Mononuclear cell (primary cell): ENCODE measurements around the gene SEC22C. TPM values are rescaled to one million over a fixed set of nuclear protein-coding genes. Genes with fewer than 3 reads are reported as not detected.

ENCODE experiments used
- H3K27me3 ChIP-seq: 2 replicates; pipeline ENCODE4 v1.6.0; 2011; ENCODE audit warnings: low read length, control low read depth; ENCODE audit not compliant: insufficient read depth
- H3K4me1 ChIP-seq: 2 replicates; pipeline ENCODE4 v1.5.1; 2011; ENCODE audit warnings: mild to moderate bottlenecking, low read length, control low read depth; ENCODE audit not compliant: insufficient read depth
- H3K4me3 ChIP-seq: 2 replicates; pipeline ENCODE4 v1.5.1; 2011; ENCODE audit warnings: mild to moderate bottlenecking, low read length, moderate library complexity
- H3K9me3 ChIP-seq: 2 replicates; pipeline ENCODE4 v1.5.1; 2011; ENCODE audit warnings: low read depth, mild to moderate bottlenecking, control low read depth, low read length
- total RNA-seq: library from RNA; depleted of rRNA; stranded (reverse); fragments of >200 nt; gene quantifications from one replicate; pipeline ENCODE4 v1.2.3, GENCODE V29; 2012

Gene SEC22C
- total RNA-seq, 1 donor = 75.0 TPM

DNA sequence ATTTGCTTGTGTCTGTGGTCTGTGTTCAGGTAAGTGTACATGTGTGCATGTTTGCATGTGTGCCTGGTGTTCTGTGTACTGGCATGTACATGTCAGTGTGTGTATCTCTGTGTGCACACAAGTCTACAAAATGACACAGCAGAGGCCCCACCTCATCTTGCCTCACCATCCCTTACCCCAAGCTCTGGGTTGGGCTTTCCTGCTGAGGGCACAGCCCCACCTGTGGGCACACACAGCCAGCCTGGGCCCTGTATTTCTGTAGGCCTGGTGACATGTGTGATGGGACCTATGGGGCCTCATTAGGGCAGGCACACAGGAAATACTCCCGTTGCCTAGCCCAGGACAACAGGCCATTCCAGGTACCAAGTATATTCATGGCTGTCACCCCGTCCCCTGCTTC lies 65.8 kb downstream of the SEC22C start:
- Histone ChIP-seq H3K4me3 (no peak overlapping the region), H3K27me3 (no peaks in the 10 kb centered on the region), H3K4me1 (peaks cover 41% of the 10 kb centered on the region), H3K9me3 (no peaks in the 10 kb centered on the region)

DNA sequence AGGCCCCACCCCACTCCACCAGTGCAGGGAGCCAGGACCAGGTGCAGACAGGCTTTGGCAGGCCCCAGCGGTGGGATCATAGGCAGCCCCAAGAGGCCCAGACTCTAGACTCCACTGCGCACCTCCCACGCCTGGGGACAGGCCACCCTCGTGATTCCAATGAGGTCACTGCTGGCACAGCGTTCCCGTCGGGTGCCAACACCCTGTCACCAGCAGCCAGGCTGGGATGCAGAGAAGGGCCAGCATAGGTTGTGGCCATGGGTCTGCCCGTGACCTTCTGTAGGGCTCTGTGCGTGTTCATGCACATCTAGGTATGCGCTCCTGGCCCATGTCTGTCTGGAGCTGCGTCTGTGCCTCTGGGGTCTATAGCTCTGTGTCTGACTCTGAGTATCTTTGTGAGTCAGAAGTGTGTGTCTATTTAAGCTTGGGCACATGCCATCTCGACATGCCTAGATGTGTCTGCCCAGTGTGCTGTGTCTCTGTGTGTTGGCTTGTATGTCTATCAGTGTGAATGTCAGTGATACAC lies 66.3 kb downstream of the SEC22C start:
- Histone ChIP-seq H3K4me3 (no peak overlapping the region), H3K4me1 (peaks cover 41% of the 10 kb centered on the region), H3K9me3 (no peaks in the 10 kb centered on the region), H3K27me3 (no peaks in the 10 kb centered on the region)

DNA sequence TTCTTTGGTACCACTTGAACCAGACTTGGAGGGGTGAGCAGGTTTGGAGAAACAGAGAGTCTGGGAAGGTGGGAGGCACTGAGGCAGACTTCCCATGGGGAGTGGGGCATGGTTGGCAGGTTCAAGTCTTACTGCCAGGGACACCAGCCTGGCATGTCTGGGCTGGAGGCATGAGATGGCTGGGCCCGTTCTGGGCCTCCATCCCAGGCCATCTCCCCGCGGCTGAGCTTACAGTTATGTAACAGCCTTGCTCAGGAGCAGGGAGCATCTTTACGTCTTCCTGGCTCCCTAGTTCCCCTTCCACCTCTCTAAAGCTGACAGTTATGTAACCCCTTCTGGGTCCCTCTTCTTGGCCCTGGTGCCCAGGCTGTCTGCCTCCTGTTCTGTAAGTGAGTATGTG lies 66.9 kb downstream of the SEC22C start:
- no peak overlapping the region for H3K4me3 ChIP-seq
- H3K4me1 ChIP-seq = peaks cover 40% of the 10 kb centered on the region

DNA sequence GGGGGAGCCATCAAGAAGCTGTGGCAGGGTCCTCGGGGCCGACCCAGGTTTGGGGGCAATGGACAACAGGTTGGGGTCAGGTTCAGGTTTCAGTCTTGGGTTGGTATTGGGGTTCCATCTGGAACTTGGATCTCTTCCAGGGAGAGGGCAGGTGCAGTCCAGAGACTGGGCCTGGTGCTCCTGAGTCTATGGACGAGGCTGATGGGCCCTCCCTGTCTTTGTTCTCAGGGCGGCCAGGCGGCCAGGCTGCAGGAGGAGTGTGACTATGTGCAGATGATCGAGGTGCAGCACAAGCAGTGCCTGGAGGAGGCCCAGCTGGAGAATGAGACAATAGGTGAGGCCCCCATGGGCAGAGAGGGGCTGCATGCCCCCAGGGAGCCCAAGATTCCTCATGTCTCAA lies 68.2 kb downstream of the SEC22C start:
- Histone ChIP-seq H3K27me3 (no peaks in the 10 kb centered on the region), H3K4me3 (no peak overlapping the region), H3K9me3 (no peaks in the 10 kb centered on the region), H3K4me1 (peaks cover 31% of the 10 kb centered on the region)

More for the DNA sequence above, 66.9 kb downstream of the SEC22C start:
- Histone ChIP-seq H3K9me3 (no peaks in the 10 kb centered on the region), H3K27me3 (no peaks in the 10 kb centered on the region)

DNA sequence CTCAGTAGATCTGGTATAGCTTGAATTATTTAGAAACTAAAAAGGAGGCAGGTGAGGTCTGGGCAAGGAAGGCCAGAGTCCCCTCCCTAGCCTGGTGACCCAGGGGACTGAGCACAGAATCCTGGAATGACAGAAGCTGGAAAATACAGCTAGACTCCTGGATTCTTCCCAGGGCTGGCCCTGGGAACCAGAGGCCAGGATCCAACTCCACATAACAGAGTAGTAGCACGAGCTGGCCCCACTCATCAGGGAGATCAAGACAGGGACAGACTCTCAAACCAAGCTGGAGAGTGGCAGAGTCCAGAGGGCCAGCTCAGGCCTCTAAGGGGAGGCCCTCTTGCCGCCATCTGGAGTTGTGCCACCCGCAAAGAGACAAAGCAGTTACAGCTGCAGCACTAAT lies 68.6 kb downstream of the SEC22C start:
- peaks cover 35% of the 10 kb centered on the region for H3K4me1 ChIP-seq
- H3K27me3 ChIP-seq = no peaks in the 10 kb centered on the region
- no peak overlapping the region for H3K4me3 ChIP-seq
- no peaks in the 10 kb centered on the region for H3K9me3 ChIP-seq

DNA sequence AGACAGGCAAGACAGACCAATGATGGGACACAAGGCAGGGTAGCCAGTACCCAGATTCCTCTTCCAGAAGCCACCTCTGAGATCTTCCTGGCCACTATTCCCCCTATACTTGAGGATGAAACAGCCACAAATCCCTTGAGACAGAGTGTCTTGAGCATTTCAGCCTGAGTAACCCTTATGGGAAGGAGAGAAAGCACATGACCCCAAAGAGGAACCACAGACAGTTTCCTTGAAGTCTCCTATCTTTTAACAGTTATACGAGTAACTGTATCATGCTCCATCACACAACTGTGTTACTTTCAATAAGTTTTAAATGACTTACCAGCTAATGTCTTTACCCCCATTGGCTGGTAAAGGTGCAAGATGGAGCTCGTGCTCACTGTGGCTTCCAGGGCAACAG lies 70.0 kb downstream of the SEC22C start:
- no peaks in the 10 kb centered on the region for H3K9me3 ChIP-seq
- peaks cover 47% of the 10 kb centered on the region for H3K4me1 ChIP-seq
- no peak overlapping the region for H3K4me3 ChIP-seq
- H3K27me3 ChIP-seq = no peaks in the 10 kb centered on the region

DNA sequence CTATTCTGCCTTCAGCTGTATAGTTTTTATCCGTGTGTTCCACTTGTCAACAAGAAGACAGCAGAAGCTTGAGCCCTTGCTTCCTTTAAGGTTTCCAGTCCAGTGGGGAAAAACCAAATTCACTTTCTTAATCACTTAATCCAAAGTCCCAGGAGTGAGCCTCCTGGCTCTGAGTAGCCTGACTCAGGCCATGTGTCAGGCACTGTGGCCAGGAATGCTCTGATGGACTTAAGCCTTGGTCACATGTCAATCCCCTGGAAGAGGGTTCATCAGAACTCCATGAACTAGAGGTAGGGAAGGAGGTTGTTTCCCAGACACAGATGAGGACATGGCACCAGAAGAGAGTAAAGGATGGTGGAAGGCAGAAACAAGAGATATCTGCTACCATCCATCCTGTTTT lies 70.6 kb downstream of the SEC22C start:
- H3K9me3 ChIP-seq = no peaks in the 10 kb centered on the region
- peaks cover 47% of the 10 kb centered on the region for H3K4me1 ChIP-seq
- H3K4me3 ChIP-seq = no peak overlapping the region
- no peaks in the 10 kb centered on the region for H3K27me3 ChIP-seq

DNA sequence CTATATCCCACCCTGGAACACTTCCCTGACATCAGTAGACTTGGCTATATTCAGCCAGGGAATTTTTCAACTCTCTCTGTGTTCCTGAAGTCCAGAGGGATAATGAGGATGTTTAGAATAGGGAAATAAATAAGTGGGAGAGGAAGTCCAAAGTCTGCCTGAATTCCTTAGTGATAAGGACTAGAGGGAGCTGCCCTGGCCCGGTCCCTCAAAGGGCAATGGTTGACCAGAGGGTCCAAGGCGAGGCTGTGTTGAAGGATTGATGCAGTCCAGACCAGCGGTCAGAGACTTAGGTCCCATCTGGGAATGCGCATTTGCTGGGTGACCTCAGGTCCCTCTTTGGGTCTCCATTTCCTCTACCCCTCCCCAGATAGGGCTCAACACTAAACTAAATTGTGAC lies 71.4 kb downstream of the SEC22C start:
- no peaks in the 10 kb centered on the region for H3K9me3 ChIP-seq

DNA sequence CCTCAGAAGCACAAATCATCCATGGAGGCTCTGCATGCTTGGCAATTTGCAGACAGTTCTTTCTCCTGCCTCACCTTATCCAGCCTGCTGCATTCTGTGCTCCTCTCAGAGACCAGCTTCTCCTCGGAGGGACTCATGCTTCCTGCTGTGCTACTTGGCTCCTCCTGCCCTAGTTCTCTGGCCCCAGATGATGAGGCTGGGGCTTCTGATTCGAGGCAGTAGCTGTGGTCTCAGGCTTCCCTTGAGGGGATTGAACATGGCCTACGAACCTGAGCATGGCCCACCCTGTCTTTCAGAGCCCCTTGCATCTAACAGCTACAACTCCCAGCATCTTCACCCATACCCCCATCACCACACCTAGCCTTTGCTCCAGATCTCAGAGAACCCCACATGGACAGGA lies 72.7 kb downstream of the SEC22C start:
- Histone ChIP-seq H3K4me3 (no peak overlapping the region), H3K9me3 (no peaks in the 10 kb centered on the region), H3K27me3 (no peaks in the 10 kb centered on the region), H3K4me1 (peaks cover 59% of the 10 kb centered on the region)

More for the DNA sequence above, 71.4 kb downstream of the SEC22C start:
- Histone ChIP-seq H3K4me3 (no peak overlapping the region), H3K27me3 (no peaks in the 10 kb centered on the region), H3K4me1 (peaks cover 55% of the 10 kb centered on the region)

DNA sequence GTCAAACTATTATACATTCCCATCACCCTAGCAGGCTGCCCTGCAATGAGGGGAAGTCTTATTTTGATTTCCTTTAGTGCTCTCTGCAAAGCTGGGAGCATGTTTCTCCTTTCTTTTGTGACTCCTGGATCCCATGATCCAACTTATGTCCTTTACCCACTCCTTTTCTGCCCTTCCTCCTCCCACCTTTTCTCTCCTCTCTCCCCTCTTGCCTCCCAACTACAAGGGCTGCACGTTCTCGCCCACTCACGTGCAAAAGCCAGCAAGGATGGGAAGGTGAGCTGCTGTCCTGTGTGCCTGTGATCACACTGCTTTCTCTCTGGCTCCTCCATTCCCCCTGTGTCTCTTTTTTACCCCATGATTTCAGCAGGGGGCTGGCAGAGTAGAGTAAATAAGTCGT lies 73.2 kb downstream of the SEC22C start:
- H3K27me3 ChIP-seq = no peaks in the 10 kb centered on the region
- H3K9me3 ChIP-seq = no peaks in the 10 kb centered on the region
- H3K4me1 ChIP-seq = peaks cover 64% of the 10 kb centered on the region
- H3K4me3 ChIP-seq = no peak overlapping the region

DNA sequence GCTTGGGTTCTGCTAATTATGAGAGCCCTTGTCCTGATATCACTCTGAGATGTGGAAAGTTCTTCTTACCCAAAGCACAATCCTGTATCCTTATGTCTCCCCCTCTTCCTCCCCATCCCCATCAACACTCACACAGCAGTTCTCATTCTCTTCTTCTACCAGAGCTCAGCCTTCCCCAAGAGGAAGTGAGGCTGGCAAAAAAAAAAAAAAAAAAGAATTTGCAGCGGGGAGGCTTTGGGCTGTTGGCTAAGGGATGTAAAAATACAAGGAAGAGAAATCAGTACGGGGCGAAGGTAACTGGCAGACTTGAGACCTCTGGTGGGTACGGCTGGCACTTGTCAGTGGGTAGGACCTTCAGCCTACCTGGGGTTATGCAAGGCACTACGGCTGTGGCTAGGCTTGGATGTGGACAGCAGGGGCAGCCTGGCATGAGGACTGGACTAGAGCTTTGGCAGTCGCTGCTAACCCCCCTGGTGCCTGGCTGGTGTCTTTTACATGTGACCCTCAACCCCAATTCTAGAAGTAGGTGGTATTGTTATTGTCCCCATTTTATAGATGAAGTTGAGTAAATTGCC lies 73.9 kb downstream of the SEC22C start:
- H3K4me1 ChIP-seq = peaks cover 71% of the 10 kb centered on the region
- H3K4me3 ChIP-seq = no peak overlapping the region
- no peaks in the 10 kb centered on the region for H3K27me3 ChIP-seq
- no peaks in the 10 kb centered on the region for H3K9me3 ChIP-seq

DNA sequence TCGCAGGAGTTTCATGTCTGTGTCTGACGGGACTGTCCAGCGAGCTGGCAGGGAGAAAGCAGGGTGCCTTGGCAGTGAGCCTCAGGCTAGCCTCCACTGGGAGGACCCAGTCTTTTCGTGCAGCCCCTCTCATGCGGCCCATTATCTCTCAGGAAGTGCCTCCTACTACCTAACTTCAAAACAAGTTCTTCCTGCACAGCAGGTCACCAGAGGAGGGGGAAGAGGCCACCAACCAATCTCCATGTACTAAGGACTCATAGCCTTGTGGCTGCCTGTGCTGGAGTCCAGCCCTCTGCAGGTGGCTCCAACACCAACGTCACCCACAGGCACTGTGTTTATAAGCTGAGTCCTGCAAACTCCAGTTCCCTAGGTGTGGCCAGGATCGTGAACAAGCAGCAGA lies 74.5 kb downstream of the SEC22C start:
- Histone ChIP-seq H3K9me3 (no peaks in the 10 kb centered on the region), H3K4me1 (peaks cover 72% of the 10 kb centered on the region), H3K27me3 (no peaks in the 10 kb centered on the region), H3K4me3 (no peak overlapping the region)

DNA sequence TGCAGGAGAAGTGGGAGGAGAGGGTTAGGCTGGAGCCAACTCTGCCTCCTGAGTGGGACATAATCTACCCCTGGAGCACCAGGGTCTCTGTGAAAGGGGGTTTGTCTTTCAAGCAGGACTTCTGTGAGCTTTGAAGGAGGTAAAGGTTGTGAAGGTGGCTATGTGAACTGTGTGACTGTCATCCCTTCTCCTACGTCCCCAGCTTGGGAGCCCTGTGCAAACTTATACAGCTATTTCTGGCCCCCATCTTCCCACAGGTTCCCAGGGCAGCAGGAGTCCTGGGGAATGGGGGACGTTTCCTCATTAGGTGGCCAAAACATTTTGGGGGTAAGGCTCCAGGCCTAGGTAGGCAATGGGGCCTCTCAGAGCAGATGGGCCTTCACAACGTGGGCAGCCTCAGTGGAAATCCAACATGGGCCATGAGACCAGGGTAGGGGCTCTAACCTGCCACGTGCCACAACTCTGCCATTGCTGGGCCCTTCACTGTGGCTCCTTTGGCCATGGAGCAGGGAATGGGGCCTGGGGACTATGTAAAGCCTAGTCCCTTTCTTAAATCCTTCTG lies 75.8 kb downstream of the SEC22C start:
- Histone ChIP-seq H3K27me3 (peaks cover 11% of the 10 kb centered on the region), H3K4me1 (peaks cover 69% of the 10 kb centered on the region), H3K9me3 (no peaks in the 10 kb centered on the region), H3K4me3 (no peak overlapping the region)

DNA sequence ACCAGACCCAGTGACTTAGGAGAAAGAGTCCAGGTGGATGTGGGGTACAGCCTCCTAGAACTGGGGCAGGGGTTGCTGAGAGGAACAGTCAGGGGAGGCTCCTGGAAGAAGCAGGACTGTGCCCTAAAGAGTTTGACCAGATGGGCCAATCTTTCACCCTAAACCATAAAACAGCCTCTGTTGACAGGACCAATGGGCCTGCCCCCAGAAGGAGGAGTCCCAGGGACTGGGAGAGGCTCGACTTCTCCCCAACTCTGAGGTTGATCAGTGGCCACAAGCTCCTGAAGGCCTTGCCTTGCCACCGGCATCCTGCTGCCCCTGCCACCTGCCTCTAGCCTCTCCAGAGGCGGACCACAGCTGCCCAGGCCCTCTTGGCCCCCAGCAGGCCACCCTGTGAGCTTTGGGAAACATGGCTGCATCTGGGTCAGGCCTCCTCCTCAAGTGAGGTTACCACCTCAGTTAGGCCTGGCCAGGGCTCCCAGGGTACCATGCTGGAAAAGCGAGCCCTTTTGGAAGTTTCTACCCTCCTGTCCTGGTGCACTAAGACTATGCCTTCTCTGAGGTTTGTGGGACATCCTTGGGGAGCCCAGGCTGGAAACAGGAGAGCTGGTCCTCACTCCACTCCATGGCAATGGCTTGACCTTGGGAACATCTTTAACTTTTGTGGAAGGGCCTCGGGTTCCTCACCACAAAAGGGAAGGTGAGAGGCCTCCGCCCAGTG lies 76.5 kb downstream of the SEC22C start:
- no peak overlapping the region for H3K4me3 ChIP-seq
- peaks cover 63% of the 10 kb centered on the region for H3K4me1 ChIP-seq
- no peaks in the 10 kb centered on the region for H3K9me3 ChIP-seq
- peaks cover 17% of the 10 kb centered on the region for H3K27me3 ChIP-seq

DNA sequence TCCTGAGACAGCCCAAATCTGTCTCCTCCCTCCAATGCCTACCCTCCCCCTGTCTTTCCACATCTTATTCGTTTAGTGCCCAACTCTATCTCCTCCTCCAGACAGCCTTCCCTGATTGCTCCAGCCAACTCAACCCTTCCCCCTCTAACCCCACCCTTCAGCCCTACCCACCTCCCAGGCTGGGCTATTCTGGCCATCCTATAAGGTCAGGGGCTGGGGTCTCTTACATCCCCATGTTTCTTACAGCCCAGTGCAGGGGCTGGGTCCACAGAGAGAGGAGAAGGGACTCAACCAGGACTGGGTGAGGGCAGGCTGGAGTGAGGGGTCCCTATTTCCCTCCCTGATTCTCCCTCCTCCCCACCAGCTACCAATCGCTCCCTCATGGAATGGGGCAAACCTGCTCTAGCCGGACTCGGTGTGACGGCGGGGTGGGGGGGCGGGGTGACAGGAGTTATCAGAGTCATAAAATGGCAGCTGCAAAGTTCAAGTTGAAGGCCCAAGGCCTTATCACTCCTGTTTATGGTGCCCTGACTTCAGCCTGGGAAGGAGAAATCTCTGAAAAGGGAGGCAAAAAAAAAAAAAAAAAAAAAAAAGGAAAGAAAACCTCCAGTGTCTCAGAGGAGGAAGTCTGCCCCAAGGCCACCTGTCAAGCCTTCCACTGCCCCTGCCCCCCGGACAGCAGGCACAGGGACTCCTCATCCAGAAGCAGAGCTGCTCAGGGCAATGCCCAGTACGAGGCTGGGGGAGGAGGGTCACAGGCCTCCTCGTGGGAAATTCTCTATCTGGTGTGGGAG lies 77.2 kb downstream of the SEC22C start:
- H3K4me1 ChIP-seq = peaks cover 60% of the 10 kb centered on the region
- H3K9me3 ChIP-seq = no peaks in the 10 kb centered on the region
- no peak overlapping the region for H3K4me3 ChIP-seq
- H3K27me3 ChIP-seq = peaks cover 21% of the 10 kb centered on the region
